ENCODE data around the gene PIK3AP1.

Gene PIK3AP1

GRCh38 chr10:96612055-96612830, 108.1 kb downstream of the PIK3AP1 start:
- TF ChIP-seq EZH2phosphoT487 (conservative IDR thresholded peaks at IDR 0.05; ENCODE audit: low read length), result no peak
- TF ChIP-seq, protein P1, sequence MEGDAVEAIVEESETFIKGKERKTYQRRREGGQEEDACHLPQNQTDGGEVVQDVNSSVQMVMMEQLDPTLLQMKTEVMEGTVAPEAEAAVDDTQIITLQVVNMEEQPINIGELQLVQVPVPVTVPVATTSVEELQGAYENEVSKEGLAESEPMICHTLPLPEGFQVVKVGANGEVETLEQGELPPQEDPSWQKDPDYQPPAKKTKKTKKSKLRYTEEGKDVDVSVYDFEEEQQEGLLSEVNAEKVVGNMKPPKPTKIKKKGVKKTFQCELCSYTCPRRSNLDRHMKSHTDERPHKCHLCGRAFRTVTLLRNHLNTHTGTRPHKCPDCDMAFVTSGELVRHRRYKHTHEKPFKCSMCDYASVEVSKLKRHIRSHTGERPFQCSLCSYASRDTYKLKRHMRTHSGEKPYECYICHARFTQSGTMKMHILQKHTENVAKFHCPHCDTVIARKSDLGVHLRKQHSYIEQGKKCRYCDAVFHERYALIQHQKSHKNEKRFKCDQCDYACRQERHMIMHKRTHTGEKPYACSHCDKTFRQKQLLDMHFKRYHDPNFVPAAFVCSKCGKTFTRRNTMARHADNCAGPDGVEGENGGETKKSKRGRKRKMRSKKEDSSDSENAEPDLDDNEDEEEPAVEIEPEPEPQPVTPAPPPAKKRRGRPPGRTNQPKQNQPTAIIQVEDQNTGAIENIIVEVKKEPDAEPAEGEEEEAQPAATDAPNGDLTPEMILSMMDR (IDR thresholded peaks at IDR 0.05; ENCODE audit: insufficient read depth, low read length, poor library complexity, severe bottlenecking), result no peak
- Histone ChIP-seq H2AFZ (ENCODE audit: low read depth, low read length, severe bottlenecking) (no peak overlapping the region), H3K4me3 (ENCODE audit: insufficient read depth, low read length, poor library complexity, severe bottlenecking) (no peak overlapping the region), H3K36me3 (ENCODE audit: low read length) (peaks cover 45% of the 10 kb centered on the region; the same call in 1 of the 2 replicates), H3K4me2 (ENCODE audit: low read depth, low read length, poor library complexity, severe bottlenecking) (no peak overlapping the region), H3K27ac (ENCODE audit: low read depth, low read length) (no peak overlapping the region), H3K9ac (ENCODE audit: low read length) (no peak overlapping the region), H3K9me2 (replicated peaks; ENCODE audit: insufficient read depth, low read length) (no peaks in the 10 kb centered on the region), H3K27me3 (ENCODE audit: low read length) (no peaks in the 10 kb centered on the region), H3K9me3 (ENCODE audit: insufficient read depth, low read length) (no peaks in the 10 kb centered on the region), H4K20me1 (ENCODE audit: low read depth, low read length) (no peaks in the 10 kb centered on the region), H3K79me2 (ENCODE audit: insufficient read depth, low read length) (no peaks in the 10 kb centered on the region), H3F3A (ENCODE audit: insufficient read depth) (no peaks in the 10 kb centered on the region)

DNA sequence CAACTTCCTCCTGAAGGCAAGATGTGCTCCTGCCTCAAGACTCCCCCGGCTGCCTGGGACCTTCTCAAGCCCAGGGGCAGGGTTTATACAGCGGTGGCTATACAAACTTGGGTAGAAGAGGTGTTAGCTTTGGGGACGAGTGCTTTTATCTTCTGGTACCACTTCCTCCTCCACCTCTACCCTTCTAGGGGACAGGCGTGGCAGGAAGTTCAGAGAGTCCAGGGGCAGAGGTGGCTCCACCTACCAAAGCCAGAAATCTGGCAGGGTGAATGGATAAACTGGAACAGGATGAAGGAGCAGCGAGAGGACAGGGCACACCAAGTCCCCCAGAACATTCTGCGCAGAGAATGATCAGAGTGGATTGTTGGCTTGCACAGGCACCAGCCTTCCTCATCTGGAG, 109.5 kb downstream of the PIK3AP1 start:
- TF ChIP-seq EZH2phosphoT487 (conservative IDR thresholded peaks at IDR 0.05; ENCODE audit: low read length), result no peak
- TF ChIP-seq, protein P1 (IDR thresholded peaks at IDR 0.05; ENCODE audit: insufficient read depth, low read length, poor library complexity, severe bottlenecking), result no peak
- Histone ChIP-seq H3F3A (ENCODE audit: insufficient read depth) (no peaks in the 10 kb centered on the region), H3K4me3 (ENCODE audit: insufficient read depth, low read length, poor library complexity, severe bottlenecking) (no peak overlapping the region), H2AFZ (ENCODE audit: low read depth, low read length, severe bottlenecking) (no peak overlapping the region), H3K27ac (ENCODE audit: low read depth, low read length) (no peak overlapping the region), H3K9ac (ENCODE audit: low read length) (no peak overlapping the region), H3K36me3 (ENCODE audit: low read length) (peaks cover 36% of the 10 kb centered on the region; the same call in 1 of the 2 replicates), H3K9me3 (ENCODE audit: insufficient read depth, low read length) (no peaks in the 10 kb centered on the region), H3K79me2 (ENCODE audit: insufficient read depth, low read length) (no peaks in the 10 kb centered on the region), H3K27me3 (ENCODE audit: low read length) (no peaks in the 10 kb centered on the region), H3K9me2 (replicated peaks; ENCODE audit: insufficient read depth, low read length) (no peaks in the 10 kb centered on the region), H4K20me1 (ENCODE audit: low read depth, low read length) (no peaks in the 10 kb centered on the region), H3K4me2 (ENCODE audit: low read depth, low read length, poor library complexity, severe bottlenecking) (no peak overlapping the region)

- Histone ChIP-seq H2AFZ (ENCODE audit: low read depth, low read length, severe bottlenecking) (no peak overlapping the region), H3K27me3 (ENCODE audit: low read length) (no peaks in the 10 kb centered on the region), H3K9me3 (ENCODE audit: insufficient read depth, low read length) (no peaks in the 10 kb centered on the region), H4K20me1 (ENCODE audit: low read depth, low read length) (no peaks in the 10 kb centered on the region), H3K27ac (ENCODE audit: low read depth, low read length) (no peak overlapping the region), H3K4me2 (ENCODE audit: low read depth, low read length, poor library complexity, severe bottlenecking) (no peak overlapping the region), H3F3A (ENCODE audit: insufficient read depth) (no peaks in the 10 kb centered on the region), H3K9me2 (replicated peaks; ENCODE audit: insufficient read depth, low read length) (no peaks in the 10 kb centered on the region), H3K36me3 (ENCODE audit: low read length) (peaks cover 34% of the 10 kb centered on the region; the same call in 1 of the 2 replicates), H3K4me3 (ENCODE audit: insufficient read depth, low read length, poor library complexity, severe bottlenecking) (no peak overlapping the region), H3K79me2 (ENCODE audit: insufficient read depth, low read length) (no peaks in the 10 kb centered on the region), H3K9ac (ENCODE audit: low read length) (no peak overlapping the region)
- TF ChIP-seq, protein P1 (IDR thresholded peaks at IDR 0.05; ENCODE audit: insufficient read depth, low read length, poor library complexity, severe bottlenecking), result no peak
- TF ChIP-seq EZH2phosphoT487 (conservative IDR thresholded peaks at IDR 0.05; ENCODE audit: low read length), result no peak
Measured at GRCh38 chr10:96609510-96609909, 110.8 kb downstream of the PIK3AP1 start.
